ENCODE data around the gene WDR74. TPM values are rescaled to one million over a fixed set of nuclear protein-coding genes. Genes with fewer than 3 reads are reported as not detected.
A peak's percentile ranks its signal among the peaks of the same experiment; 100 is the strongest.

Gene WDR74
- total and polyA plus RNA-seq, 9 of the 15 experiments (the other 6 are each of a cell fraction or from before 2014, with no cell fraction given) = 32.7 to 210 (median 114) TPM

DNA sequence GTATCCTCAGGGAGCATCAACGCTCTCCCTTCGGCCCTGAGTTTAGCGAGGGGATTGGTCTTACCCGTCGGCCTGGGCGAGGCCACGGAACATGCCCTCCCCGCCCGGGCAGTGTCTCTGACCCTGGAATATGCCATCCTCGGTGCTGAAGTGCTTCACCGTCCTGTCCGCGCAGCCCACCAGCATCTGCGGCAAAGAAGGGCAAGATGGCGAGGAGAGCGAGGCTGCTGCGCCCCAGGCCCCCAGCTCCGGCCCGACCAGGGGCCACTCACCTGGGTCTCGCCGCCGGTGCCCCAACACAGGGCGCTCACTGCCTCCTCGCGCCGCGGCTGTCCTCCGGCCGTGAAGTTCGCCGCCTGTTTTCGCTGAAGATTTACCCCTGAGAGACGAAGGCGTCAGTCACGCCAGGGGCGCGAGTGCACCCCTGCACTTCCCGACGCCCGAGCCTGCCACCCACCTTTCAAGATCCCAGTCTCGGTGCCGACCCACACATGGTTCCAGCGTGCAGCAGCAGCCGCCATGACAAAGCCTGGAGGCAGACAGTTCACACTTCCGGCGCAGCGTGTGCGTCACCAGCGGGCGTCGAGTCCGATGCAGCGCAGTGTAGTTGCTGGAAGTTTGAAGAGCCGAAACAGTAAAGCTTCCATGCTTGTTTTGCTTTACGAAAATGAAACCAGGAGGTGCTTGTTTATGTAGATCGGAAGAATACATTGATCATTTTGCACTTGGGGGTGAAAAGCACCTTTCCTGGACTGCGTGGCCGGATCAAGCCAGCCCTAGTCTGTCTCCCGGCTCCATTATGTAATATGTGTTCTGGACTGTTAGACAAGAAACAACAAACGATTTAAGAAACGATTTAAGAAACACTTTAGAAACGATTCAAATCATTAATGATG, at the start of gene WDR74 (continued):
- TF ChIP-seq ZSCAN29 (IDR thresholded peaks at IDR 0.05) = no peak
- peak; percentile 78 for TF ChIP-seq SMAD1 (IDR thresholded peaks at IDR 0.05; ENCODE audit: low read depth, low read length, partially characterized antibody)
- peak; percentile 50; the same call in 1 of the 2 replicates for TF ChIP-seq MTA3 (IDR thresholded peaks at IDR 0.05; ENCODE audit: borderline replicate concordance)
- no peak for TF ChIP-seq ZNF324 (CRISPR knock-in tag; IDR thresholded peaks at IDR 0.05)
- TF ChIP-seq, protein P1, sequence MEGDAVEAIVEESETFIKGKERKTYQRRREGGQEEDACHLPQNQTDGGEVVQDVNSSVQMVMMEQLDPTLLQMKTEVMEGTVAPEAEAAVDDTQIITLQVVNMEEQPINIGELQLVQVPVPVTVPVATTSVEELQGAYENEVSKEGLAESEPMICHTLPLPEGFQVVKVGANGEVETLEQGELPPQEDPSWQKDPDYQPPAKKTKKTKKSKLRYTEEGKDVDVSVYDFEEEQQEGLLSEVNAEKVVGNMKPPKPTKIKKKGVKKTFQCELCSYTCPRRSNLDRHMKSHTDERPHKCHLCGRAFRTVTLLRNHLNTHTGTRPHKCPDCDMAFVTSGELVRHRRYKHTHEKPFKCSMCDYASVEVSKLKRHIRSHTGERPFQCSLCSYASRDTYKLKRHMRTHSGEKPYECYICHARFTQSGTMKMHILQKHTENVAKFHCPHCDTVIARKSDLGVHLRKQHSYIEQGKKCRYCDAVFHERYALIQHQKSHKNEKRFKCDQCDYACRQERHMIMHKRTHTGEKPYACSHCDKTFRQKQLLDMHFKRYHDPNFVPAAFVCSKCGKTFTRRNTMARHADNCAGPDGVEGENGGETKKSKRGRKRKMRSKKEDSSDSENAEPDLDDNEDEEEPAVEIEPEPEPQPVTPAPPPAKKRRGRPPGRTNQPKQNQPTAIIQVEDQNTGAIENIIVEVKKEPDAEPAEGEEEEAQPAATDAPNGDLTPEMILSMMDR (IDR thresholded peaks at IDR 0.05 in 2 of 3, conservative IDR thresholded peaks at IDR 0.05 in 1 of 3; ENCODE audit: insufficient read depth in 2 of 3, low read depth in 1 of 3, low read length in 3 of 3) = no peak
- 0 out of 2 replicates have a peak, but pooled peaks have one; percentile 9 for TF ChIP-seq CAMTA2 (CRISPR knock-in tag; conservative IDR thresholded peaks at IDR 0.05)
- peak in 1 of 2 experiments; percentile 88; a peak in 2 of 4 replicates for TF ChIP-seq CSDE1 (IDR thresholded peaks at IDR 0.05)
- TF ChIP-seq HDAC2 (IDR thresholded peaks at IDR 0.05) = peak; percentile 99
- TF ChIP-seq SAFB (IDR thresholded peaks at IDR 0.05; ENCODE audit: borderline replicate concordance, low read depth, low read length) = peak; percentile 53; the same call in 1 of the 2 replicates
- TF ChIP-seq ZBED1 (IDR thresholded peaks at IDR 0.05) = no peak
- TF ChIP-seq FOXP4 (CRISPR knock-in tag; IDR thresholded peaks at IDR 0.05; ENCODE audit: borderline replicate concordance) = no peak; the same call in 1 of the 2 replicates
- no peak for TF ChIP-seq MTF1 (CRISPR knock-in tag; IDR thresholded peaks at IDR 0.05; ENCODE audit: borderline replicate concordance)
- peak; percentile 56; the same call in 1 of the 2 replicates for TF ChIP-seq CREB3L1 (IDR thresholded peaks at IDR 0.05; ENCODE audit: borderline replicate concordance, low read depth)
- TF ChIP-seq, protein P2, sequence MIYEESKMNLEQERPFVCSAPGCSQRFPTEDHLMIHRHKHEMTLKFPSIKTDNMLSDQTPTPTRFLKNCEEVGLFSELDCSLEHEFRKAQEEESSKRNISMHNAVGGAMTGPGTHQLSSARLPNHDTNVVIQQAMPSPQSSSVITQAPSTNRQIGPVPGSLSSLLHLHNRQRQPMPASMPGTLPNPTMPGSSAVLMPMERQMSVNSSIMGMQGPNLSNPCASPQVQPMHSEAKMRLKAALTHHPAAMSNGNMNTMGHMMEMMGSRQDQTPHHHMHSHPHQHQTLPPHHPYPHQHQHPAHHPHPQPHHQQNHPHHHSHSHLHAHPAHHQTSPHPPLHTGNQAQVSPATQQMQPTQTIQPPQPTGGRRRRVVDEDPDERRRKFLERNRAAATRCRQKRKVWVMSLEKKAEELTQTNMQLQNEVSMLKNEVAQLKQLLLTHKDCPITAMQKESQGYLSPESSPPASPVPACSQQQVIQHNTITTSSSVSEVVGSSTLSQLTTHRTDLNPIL (CRISPR knock-in tag; IDR thresholded peaks at IDR 0.05) = no peak
- peak in 1 of 2 experiments; percentile 59; a peak in 3 of 4 replicates for TF ChIP-seq NRF1 (conservative IDR thresholded peaks at IDR 0.05 in 1 of 2, IDR thresholded peaks at IDR 0.05 in 1 of 2)
- TF ChIP-seq NFIC (IDR thresholded peaks at IDR 0.05) = 0 out of 2 replicates have a peak, but pooled peaks have one; percentile 14
- TF ChIP-seq SRSF9 (IDR thresholded peaks at IDR 0.05; ENCODE audit: borderline replicate concordance, low read depth, low read length) = no peak
- no peak for TF ChIP-seq ARID3A (IDR thresholded peaks at IDR 0.05; ENCODE audit: borderline replicate concordance, low read depth, low read length)
- peak; percentile 98 for TF ChIP-seq ELF1 (tag; IDR thresholded peaks at IDR 0.05)

Measured in K562 (cell line).